ENCODE data around the gene SLC66A2.
A peak's percentile ranks its signal among the peaks of the same experiment; 100 is the strongest.

Gene SLC66A2

GRCh38 chr18:79949697-79950487 is 1.6 kb downstream of the SLC66A2 start:
- peak; percentile 91 for DNase-seq

GRCh38 chr18:79948719-79949411 is 2.6 kb downstream of the SLC66A2 start:
- DNase-seq: no peak

GRCh38 chr18:79947881-79948610 is 3.4 kb downstream of the SLC66A2 start:
- DNase-seq: no peak

GRCh38 chr18:79947054-79947755 is 4.2 kb downstream of the SLC66A2 start:
- DNase-seq: no peak

- DNase-seq: no peak
Observed at GRCh38 chr18:79945118-79946042, 6.1 kb downstream of the SLC66A2 start.

GRCh38 chr18:79944746-79945117 is 6.7 kb downstream of the SLC66A2 start:
- no peak for DNase-seq

GRCh38 chr18:79944126-79944731 is 7.2 kb downstream of the SLC66A2 start:
- peak; percentile 45 for DNase-seq

GRCh38 chr18:79943608-79944125 is 7.8 kb downstream of the SLC66A2 start:
- DNase-seq: no peak

- no peak for DNase-seq
Observed at GRCh38 chr18:79942786-79943607, 8.5 kb downstream of the SLC66A2 start.

- DNase-seq: no peak
Observed at GRCh38 chr18:79942211-79942610, 9.2 kb downstream of the SLC66A2 start.

GRCh38 chr18:79941473-79942119 is 9.9 kb downstream of the SLC66A2 start:
- DNase-seq: no peak

- DNase-seq: no peak
Observed at GRCh38 chr18:79940814-79941472, 10.5 kb downstream of the SLC66A2 start.

- no peak for DNase-seq
Observed at GRCh38 chr18:79940126-79940813, 11.2 kb downstream of the SLC66A2 start.

- no peak for DNase-seq
Observed at GRCh38 chr18:79939096-79939495, 12.4 kb downstream of the SLC66A2 start.

GRCh38 chr18:79938196-79938595 is 13.3 kb downstream of the SLC66A2 start:
- no peak for DNase-seq

GRCh38 chr18:79937103-79937860 is 14.2 kb downstream of the SLC66A2 start:
- DNase-seq: no peak

GRCh38 chr18:79936641-79937040 is 14.8 kb downstream of the SLC66A2 start:
- no peak for DNase-seq

GRCh38 chr18:79935925-79936324 is 15.5 kb downstream of the SLC66A2 start:
- no peak for DNase-seq
